ENCODE results near the gene TGFBR3.

TGFBR3 gene

GRCh38 chr1:91753878-91754277, 132.1 kb downstream of the TGFBR3 start:
- DNase-seq, result peak; percentile 50

DNA sequence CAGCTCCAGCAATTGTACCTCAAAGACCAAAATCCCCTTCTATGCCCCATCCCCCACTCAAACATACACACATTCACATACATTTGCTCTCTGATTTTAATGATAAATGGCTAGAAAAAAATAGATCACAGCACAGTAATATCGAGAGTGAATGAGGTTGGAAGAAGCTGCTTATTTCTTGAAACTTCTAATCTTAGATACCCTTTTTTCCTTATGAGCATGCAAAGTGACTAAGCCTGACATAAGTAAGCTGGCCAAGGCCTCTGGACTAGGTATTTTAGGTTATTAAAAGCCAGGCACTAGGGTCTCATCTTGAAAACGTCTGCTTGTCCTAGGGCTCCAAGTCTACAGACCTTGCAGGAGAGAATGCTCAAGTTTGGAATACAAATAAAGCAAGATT, 133.6 kb downstream of the TGFBR3 start:
- peak; percentile 83 for DNase-seq

GRCh38 chr1:91751275-91751674, 134.7 kb downstream of the TGFBR3 start:
- DNase-seq, result no peak

- no peak for DNase-seq
These were observed 135.5 kb downstream of the TGFBR3 start for GRCh38 chr1:91750398-91750996.

DNA sequence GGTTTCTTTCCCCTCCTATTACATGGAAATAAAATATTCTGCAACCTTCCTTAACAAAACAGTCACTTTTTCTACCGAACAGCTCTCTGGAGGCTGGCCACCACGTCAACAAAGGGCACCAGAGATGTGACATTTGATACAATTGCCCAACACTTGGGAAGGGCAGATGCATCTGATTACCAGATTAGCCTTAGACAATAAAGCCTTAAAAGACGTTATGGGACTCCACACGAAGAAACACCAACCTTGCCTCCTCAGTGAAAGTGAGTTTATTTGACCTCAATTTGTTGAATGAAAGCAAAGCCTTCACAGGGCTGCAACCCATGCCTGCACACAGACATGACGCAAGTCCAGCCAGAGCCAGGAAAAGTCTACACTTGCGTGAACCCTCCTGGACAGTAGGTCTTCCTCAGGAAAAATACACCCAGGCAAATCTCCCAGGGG, 136.1 kb downstream of the TGFBR3 start:
- DNase-seq, result no peak

DNA sequence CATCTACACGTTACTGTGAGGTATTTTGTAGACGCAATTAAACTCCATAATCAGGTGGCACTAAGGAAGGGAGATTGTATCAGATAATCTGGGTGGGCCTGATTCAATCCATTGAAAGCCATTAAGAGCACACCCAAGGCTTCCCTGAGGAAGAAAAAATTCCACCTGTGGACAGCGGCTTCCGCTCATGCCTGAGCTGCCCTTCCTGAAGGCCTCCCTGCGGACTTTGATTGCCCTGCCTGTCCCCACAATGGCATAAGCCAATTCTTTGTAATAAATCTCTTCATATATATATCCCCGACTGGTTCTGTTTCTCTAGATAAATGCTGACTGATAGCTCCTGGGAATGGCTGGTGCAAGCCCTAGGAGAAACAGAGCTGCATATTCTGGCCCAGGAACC, 138.3 kb downstream of the TGFBR3 start:
- no peak for DNase-seq

DNA sequence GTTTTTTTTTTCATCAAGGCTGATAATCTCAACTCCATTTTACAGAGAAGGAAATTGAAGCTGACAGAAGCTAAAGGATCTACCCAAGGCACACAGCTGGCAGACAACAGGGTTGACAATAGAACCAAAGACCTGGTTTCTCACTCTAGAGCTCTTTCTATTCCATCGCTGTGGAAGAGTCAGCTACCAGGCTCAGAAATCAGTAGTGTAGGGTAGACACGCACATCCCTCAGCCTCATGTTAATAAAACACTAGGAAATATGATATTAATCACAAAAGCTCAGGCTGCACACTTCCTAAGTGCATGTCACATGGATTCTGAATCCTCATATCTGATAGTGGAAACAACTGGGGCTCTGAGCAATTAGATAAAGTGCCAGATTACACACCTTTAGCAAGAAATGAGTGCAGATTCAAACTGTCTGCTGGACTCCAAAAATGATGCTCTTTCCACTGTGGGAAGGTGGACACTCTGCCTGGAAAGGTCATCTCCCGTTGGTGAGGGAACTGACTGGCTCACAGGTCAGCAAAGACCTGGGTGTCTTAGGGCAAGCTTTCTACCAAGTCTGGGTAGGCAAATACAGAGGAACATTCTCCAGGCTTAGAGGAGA, 139.1 kb downstream of the TGFBR3 start:
- no peak for DNase-seq

- no peak for DNase-seq
These were observed 140.1 kb downstream of the TGFBR3 start for GRCh38 chr1:91745640-91746373.

- DNase-seq, result no peak
These were observed 140.9 kb downstream of the TGFBR3 start for GRCh38 chr1:91744953-91745639.

GRCh38 chr1:91742848-91743292, 143.1 kb downstream of the TGFBR3 start:
- no peak for DNase-seq

DNA sequence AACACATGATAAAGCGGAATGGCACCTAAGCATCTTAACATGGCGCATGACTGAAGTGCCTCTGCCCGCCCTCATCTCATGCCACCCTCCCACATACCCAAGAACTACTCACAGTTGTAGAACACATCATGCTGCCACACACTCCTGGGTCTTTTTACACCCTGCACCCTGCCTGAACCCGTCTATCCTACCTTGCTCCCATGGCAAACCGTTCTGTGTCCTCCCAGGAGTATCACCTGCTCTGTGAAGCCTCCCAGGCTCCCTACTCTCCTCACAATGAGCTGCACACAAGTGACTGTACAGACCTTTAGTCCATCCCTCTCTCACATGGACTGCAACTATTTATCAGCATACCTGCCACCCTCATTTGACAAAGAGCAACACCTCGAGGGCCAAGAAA, 144.0 kb downstream of the TGFBR3 start:
- DNase-seq, result no peak

DNA sequence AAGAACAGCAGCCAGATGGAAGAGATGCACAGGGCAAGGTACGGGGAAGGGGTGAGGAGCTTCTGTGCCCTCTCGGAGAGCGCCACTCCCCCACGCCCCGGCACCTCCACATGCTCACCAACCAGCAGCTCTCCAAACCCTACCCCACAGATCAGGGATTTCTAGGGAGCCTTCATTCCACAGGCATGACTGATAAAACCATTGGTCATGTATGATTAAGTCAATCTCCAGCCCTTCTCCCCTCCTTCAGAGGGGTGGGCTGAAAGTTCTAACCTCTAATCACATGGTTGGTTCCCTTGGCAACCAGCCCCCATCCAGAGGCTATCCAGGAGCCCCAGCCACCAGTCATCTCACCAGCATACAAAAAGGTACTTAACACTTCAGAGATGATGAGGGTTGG, 144.7 kb downstream of the TGFBR3 start:
- DNase-seq, result no peak

GRCh38 chr1:91737650-91738049, 148.3 kb downstream of the TGFBR3 start:
- no peak for DNase-seq

DNA sequence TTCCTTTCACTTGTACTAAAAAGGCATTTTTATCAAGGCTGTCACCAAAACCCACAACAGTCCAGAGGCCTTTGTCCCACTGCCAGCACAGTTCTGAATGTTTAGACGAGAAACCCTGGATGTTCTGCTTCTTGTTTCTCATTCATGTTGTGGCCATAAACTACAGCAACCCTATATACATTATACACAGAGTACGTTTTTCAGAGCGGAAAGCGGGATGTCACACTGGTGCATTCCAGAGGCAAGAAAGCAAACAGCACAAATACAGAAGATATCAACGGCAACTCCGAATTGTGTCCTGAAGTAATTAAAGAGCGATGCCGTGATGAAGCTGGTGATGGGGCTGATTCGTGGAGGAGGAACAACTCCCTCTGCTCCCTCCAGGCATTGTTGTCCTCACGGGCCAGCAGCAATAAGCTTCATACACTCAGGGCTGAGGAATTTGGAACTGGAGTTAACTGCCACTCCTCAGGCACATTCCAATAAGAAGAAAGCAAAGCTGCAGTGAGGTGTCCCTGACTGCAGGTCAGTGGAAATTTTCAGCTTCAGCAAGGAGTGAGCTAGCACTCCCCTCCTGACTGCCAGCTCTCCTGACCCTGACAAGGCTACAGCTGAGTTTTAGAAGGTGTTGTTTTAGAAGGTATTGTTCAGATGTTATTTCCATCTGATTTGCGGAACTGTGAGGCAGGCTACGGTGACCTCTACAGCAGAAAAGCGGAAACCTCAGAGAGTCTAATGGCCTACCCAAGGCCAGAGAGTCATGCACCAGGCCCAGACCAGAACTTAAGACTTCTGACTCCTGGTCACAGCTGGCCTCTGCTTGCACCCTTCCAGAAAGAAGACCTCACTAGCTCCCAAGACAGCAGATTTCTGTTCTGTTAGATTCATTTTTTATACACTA, 149.0 kb downstream of the TGFBR3 start:
- DNase-seq, result no peak

DNA sequence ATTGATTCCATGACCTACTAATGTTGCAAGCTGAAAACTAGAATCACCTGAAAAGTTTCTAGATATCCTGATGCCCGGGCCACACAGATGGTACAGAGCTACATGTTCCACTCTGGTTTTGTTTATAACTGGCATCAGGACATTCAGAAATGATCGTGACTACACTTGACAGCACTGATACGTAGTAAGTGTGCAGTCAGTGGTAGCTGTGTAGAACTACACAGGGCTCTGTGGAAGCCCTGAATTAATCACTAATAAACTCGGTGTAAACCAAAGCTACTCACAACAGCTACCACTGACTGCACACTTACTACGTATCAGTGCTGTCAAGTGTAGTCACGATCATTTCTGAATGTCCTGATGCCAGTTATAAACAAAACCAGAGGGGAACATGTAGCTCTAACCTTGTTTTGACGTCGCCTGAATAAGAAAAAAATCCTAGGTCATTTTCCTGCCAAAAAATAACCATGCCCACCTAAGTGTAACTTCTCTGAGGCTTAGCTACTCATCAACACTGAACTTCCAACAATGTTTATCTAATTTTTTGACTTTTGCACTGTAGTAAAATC, 149.7 kb downstream of the TGFBR3 start:
- DNase-seq, result no peak

- no peak for DNase-seq
These were observed 150.6 kb downstream of the TGFBR3 start for GRCh38 chr1:91735266-91735845.

- DNase-seq, result peak; percentile 63
These were observed 151.2 kb downstream of the TGFBR3 start for GRCh38 chr1:91734761-91735160.

DNA sequence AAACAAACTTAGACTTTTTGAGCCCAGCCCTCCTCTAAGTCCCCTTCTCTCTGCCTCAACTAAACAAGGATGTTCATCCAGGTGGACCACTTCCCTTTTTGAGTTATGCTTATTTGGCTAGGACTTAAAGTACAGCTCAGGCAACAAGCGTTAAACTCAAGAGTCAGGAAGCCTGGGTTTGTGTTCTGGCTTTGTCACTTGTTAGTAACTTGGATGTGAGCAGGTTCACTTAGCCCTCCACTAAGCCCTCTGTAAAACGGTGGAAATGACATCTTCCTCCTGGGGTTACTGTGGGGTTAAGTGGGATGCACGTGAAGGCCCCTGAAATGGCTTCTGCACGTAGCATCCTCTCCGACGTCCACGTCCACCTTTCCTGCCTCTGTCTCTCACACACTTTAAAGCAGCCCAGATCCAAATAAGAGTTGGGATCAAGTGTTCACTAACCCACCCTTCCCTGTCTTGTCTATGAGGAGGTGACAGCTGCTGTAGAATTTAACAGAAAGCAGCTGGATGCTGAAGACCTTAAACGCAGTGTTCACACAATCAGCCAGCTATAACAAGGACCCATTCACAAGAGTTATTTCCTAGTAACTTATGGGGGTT, 152.7 kb downstream of the TGFBR3 start:
- no peak for DNase-seq

DNA sequence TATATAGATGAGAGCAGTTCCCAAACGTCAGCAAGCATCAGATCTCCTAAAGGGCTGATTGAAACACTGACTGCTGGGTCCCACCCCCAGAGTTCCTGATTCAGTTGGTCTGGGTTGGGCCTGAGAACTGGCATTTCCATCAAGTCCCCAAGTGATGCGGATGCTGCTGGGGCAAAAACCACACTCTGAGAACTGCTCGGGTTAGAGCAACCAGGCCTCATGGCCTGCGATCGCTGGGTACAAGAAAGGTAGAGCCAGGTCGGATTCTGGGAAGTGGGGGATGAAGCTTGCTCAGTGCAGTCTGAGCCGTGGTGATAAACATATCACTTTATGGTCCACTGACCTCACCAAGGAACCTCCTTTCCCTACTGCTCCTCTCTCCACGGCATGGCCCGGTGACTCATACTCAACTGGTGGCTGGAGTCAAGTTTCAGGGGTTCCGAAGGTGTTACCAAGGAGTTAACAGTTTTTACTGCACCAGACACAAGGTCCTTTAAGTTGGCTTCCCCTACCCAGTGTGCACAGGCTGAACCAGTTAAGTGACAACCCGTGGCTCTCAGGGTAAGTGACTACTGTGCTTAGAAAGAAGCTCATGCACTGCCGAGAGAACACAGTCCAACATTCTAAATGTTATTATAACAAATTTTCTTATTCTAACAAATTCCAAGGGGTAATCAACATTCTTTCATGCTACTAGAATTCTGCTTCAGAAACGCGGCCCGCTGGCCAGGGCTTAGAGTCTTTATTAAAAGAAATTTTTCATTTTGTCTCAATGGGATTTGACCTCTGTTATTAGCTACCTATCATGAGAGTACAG, 153.5 kb downstream of the TGFBR3 start:
- peak; percentile 90 for DNase-seq

DNA sequence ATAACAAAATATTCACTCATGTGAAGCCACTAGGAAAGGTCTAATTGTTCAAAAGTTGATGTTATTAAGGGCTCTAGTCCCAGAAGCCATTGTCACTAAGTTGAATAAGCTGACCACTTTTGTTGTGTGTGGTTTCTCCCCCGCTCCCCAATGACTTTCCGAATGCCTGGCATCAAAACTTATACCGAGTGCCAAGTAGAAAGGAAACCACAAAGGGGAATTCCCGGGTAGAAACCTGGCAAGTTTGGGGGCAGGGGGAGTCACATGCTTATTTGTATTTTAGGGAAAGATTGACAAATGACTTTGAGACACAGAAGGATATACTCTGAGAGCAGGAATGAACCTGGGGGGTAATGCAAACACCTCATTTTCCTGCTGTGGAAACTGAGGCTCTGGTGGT, 154.1 kb downstream of the TGFBR3 start:
- peak; percentile 87 for DNase-seq
